ENCODE measurements around the gene STK4.

The STK4 gene

DNA sequence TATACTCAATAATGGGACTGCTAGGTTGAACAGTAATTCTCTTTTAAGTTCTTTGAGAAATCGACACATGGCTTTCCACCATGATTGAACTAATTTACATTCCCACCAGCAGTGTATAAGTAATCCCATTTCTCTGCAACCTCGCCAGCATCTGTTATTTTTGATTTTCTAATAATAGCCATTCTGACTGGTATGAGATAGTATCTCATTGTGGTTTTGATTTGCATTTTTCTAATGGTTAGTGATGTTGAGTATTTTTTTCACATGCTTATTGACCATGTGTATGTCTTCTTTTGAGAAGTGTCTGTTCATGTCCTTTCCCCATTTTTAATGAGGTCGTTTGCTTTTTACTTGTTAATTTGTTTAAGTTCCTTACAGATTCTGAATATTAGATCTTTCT, 66.5 kb downstream of the STK4 start:
- no peak for DNase-seq

DNA sequence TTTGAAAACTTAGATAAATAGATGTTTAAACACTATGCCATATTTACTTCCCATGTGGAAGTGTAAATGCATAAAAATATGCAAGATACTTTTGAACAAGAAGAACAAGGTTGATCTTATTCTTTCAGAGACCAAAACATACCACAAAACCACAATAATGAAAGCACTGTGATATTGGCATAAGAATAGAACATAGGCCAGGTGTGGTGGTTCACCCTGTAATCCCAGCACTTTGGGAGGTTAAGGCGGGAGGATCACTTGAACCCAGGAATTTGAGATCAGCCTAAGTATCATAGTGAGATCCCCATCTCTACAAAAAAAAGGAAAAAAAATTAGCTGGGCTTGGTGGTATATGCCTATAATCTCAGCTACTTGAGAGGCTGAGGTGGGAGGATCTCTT, 68.1 kb downstream of the STK4 start:
- no peak for DNase-seq

DNA sequence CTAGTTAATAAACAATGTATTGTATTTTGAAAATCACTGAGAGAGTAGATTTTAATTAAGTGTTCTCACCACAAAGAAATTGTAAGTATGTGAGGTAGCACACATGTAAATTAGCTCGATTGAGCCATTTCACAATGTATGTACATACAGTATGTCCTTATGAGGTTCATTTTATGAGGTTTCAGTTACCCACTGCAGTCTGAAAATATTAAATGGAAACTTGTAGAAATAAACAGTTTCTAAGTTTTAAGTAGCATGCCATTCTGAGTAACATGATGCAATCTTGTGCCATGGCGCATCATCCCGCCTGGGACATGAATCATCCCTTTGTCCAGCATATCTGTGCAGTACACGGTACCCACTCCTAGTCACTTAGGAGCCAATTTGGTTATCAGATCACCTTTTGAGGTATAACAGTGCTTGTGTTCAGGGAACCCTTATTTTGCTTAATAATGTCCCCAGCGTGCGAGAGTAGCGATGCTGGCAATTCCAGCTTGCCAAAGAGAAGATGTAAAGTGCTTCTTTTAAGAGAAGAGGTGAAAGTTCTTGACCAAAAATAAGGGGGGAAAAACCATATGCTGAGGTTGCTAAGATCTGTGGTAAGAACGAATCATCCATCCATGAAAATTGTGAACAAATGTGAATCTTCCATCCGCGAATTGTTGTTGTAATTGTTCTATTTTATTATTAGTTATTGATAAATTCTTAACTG, 69.9 kb downstream of the STK4 start:
- DNase-seq, result no peak

DNA sequence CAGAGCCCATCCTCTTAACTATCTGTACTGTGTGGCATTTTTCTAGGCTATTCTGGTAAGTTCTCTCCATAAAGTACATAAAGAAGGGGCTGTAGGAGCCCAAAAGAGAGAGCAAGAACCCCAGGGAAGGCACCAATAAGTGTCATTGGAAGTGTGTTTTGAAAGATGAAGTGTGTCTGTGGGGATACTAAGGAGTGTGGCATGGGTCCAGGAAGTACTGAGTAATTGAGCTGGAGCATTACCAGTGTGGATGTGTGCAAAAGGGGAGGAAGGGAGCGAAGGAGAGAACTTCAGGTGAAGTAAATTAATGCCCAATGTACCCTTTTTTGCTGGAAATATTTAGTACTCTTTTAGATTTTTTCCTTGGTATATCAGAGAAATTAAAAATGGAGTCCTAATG, 70.7 kb downstream of the STK4 start:
- DNase-seq, result no peak

DNA sequence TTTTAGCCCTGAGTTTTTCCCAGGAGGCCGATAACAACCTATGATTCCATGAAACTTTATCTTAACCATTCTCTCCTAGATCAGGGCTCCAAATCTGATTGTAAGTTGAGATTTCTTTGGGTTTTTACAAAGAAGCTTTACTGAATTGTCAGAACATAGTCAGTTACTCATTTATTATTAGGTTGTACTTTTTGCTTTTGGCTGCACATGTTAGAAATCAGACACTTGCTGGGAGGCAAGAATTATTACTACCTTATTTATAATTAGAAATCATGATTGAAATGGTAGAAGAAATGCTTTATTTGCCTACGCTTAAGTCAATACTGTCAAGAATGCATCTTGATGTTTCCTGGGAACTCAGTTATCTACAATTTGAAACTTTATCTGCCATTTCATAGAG, 71.3 kb downstream of the STK4 start:
- no peak for DNase-seq

DNA sequence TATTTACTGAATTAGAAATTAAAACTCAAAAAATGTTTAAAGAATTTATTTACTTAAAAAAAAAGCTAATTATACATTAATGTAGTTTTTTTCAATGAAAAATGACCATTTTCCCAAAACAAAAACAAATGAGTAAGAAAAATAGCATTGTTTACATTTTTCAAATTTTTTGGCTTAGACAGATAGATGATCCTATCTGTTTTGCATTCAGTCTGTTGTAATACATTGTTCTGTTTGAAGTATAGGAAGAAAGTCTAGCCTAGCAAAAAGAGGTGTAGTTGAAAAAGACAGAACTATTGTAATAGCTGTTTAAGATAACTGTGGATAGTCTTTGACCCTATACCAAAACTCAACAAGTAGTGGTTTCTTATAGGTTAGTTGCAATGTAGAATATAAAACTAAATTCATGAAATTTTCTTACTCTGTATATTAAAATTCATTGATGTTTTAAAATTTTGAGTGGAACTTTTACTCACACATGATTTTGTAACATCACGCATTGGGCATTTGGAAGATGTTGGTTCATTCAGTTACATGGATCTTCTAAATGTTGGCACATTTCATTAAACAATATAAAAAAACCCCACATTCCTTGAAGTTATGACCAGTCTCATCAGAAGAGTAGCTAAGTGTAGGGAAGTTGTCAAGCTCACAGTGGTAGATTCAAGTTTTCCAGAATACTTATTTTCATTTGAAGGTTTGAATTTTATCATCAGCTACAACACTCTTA, 72.6 kb downstream of the STK4 start:
- no peak for DNase-seq

DNA sequence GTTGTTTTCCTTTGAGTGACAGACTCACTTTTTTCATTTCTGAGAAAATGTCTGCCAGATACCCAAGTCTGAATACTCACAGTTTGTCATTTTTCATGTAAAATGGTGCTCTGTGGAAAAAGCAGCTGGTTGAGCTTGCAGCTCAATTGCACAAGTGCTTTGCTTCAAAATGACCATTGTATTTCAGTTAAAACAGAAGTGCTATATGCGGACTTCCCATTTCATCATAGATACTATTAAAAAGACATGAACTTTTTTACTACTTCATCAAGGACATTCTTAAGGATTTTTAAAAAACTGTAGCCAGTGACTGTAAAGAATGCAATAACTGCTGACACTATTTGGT, 73.1 kb downstream of the STK4 start:
- no peak for DNase-seq

DNA sequence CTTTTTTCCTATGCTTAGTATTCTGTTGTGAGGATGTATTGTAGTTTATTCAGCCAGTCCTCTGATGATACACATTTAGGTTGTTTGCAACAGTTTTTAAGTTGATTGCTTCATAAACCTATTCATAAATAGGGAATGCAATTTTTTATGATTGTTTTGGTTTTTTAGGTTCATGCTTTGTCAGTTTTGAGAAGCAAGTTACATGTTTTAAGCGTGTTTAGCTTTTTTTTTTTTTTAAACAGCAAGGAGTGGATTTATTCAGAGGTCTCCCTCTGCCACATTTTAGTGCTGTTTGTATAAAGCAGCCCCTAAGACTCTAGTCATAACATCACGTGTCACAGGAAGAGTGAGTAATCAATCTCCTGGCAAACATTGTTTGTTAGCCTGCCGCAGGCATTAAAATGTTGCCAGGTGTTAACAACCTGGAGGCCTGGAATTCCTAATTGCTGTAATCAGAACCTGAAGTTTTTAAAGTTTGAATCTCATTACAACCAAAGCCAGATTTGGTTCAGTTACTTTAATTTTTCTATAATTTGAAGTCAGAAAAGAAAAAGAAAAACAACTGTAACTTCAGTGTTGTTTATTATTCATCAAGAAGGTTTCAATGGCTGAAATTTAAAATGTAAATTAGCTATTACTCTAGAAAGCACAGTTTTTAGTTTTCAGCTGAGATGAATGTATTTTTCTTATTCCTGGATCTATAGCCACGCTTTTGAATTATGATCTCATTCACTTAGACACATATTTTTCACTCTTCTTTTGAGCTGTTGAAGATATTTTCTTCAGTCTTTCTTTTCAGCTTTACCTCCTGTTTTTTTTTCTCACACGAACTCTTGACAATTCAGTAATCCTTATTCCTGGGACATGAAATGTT, 75.4 kb downstream of the STK4 start:
- no peak for DNase-seq

DNA sequence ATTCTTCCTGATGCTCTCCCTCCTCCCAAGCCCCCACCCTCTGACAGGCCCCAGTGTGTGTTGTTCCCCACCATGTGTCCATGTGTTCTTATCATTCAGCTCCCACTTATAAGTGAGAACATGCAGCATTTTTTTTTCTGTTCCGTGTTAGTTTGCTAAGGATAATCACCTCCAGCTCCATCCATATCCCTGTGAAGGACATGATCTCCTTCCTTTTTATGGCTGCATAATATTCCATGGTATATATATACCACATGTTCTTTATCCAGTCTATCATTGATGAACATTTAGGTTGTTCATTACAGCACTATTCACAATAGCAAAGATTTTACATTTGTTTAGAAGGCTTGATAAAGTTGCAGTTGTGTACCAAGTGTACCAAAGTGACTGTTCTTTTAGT, 76.7 kb downstream of the STK4 start:
- DNase-seq, result no peak

DNA sequence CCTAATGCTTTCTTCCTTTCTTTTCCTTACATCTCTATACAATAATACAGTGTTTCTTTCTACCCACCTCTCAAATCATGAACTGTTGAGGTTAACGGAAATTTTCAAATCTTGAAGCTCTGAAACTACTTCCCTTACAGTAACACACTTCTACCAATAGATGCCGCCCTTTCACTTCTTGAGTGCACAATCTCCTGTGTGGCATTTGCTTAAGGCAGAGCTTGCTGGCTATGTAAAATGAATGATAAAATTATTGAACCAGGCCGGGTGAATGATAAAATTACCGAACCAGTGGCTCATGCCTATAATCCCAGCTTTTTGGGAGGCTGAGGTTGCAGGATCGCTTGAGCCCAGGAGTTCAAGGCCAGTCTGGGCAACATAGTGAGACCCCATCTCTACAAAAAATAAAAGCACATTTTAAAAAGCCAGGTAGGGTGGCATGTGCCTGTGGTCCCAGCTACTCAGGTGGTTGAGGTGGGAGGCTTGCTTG, 77.8 kb downstream of the STK4 start:
- DNase-seq, result no peak

DNA sequence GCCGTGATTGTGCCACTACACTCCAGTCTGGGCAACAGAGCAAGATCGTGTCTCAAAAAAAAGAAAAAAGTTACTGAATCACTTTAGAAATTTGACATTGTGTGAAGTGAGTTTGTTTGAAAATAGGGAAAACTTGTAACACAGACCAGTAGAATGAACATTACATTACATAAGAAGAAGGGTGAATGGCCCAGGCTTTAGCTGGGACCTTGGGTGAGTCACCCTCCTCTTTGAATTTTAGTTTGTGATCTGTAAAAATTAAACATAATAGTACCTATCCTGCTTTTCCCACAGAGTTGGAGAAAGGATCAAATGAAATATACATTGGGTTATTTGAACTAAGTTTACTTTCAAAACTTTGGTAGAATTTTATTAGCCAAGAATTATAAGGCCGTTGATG, 78.3 kb downstream of the STK4 start:
- no peak for DNase-seq

DNA sequence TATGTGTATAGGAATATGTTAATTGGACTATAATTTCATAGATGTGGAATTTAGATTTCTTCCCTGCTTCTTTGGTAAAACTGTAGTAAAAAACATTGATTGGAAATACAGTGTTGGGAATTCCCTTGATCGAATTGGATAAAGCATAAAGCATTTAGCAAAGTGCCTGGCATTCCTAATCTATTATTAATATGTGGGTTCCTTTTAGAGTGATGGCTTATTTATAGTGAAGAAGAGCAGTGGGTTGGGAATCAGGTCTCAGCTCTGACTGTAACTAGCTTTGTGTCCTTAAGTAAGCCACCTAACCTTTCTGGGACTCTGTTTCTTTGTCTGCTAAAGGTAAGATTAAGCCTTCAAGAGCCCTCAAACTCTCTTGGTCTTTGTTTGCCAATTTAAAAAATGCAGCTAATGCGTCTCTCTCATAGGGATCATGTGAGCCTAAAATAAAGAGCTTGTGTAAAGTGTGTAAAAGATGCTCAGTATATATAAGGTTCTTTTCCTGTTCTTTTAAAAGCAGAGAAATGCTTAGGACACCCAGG, 81.3 kb downstream of the STK4 start:
- no peak for DNase-seq

DNA sequence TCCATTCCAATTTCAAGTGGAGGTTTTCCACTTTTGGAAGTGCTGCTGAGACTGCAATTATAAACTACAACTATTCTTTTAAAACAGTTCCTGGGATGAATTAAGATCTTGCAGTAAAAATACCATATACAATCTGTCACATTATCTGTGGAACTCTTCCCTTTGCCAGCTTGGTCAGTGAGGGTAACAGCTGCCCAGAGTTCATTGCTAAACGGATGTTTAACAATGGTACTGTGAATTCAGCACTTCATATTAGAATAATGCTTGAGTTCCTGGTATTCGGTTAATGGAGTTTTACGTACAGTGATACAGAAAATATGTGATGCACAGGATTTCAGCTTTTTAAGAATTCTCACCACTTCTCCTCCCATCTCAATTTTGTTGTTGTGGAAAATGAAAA, 83.1 kb downstream of the STK4 start:
- DNase-seq, result no peak

DNA sequence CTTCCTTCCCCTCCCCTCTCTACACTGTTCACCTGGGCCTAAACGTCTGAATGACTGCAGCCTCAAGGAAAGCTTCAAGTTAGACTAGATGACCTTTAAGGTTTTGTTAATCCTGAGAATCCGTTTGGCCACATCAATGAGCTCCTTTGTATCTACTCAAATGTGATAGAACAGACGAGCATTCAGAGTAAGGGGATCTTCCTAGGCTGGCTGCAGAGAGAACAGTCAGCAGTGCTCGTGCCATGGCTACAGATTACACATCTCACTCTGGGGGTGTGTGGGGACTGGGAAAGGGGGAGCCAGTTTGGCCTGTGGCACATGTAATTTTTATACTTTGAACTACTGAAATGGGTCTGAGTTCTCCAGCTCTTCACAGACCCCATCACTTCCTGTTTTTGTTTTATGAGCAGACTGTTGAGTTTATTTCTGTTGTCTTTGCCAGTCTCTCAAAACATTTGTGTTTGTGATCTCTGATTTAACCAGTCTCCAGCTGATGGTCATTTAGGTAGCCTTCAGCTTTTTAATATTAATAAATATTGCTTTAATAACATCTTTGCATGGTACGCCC, 83.7 kb downstream of the STK4 start:
- no peak for DNase-seq

DNA sequence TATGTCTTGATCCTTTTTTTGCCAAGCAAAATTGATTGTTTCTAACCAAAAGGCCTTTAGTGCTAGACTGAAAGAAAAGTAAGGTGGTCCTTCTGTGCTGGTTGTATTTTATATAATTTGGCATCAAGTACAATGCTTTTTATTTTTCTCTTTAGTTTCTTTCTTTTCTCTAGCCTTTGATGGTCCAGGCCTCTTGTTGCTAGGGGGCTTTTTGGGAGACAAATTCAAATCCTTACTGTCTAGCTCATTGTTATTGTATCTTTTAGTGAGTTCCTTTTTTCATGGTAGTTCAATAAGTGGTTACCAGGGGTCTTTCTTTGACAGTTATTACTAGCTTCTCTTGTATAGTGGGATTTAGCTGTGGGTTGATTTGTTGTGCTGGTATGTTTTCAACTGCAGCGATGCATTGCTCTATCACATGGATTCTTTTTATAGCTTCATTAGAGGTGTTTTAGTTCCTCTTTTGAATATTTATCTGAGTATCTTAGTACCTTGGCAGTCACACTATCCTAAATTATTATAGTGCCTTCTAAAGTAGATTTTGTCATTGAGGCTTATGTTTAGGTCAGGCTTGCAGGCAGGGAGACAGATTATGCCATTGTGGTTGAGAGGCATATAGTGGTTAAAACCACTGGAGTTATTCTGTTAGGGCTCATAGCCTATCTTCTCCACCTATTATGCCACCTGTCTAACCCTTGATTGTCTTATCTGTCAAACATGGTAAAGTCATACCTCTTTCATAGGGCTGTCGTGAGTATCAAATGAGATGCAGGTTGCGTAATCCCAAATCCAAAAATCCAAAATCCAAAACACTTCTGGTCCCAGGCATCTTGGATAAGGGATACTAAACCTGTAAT, 85.1 kb downstream of the STK4 start:
- no peak for DNase-seq

DNA sequence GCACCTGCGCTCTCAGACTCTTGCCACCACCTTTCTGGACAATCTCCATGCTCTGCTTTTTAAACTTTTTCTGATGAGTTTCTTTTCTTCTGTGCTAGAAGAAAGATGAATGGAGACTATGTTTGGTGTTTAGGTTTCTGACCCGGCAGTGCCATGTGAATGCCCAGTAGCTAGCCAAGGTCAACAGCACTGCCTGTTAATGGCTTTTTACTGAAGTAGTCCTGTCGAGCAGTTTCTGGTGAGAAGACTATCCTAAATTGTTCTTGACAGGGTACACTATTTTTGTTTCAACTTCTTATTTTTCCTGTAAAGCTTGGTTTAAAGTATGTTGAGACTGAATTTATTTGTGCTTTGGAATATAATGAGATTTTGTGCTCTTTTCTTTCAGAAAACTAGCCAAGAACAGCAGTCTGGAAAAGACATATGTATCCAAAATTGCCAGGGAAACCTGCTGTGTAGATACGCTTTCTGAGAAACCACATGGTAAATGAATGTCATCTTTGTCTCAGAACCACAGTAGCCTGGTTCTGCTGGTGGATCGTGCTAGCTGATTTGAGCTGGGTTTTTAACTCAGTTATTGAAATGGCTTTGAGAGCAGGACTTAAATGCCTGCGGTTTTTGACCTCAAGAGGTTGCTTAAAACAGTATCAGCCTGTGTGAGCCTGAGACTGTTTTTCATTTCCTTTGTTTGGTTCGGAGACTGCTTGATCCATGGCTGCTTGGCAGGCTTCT, 86.6 kb downstream of the STK4 start:
- DNase-seq, result no peak

DNA sequence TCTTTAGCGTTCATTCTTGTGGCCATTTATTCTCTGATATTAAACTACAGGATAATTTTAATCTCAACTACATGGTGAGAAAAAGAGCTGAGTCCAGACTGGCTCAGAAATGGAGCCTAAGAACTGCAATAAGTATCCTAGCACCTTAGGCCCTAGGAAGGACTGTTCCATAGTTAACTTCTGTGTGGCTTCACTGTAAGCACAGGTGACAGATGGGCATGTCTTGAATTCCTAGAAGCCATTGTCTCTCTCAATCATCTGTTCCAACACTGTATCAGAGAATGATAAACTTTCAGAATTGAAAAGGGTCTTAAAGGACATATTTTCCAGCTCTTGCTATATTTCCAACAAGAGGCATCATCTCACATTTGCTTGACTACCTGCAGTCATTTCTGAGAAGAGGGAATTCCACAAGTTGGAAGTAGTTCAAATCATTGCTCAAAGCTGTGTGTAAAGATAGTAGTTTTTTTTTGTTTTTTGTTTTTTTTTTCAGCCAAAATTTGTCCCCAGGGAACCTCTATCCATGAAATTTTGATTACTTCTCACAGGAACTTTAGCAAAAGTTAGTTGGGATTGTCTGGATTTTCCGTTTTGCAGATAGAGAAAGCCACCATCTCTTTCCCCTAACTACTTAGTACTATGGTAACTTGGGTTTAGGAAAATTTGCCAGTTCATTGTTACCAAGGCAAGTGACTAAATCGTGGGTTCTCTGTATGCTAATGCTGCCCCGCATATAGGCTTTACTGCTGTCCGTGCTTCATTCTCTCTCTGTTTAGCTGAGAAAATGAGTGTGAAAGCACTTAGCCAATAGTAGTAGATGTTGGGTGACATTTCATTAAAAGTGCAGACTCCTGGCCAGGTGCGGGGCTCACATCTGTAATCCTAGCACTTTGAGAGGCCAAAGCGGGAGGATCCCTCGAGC, 87.4 kb downstream of the STK4 start:
- no peak for DNase-seq

DNA sequence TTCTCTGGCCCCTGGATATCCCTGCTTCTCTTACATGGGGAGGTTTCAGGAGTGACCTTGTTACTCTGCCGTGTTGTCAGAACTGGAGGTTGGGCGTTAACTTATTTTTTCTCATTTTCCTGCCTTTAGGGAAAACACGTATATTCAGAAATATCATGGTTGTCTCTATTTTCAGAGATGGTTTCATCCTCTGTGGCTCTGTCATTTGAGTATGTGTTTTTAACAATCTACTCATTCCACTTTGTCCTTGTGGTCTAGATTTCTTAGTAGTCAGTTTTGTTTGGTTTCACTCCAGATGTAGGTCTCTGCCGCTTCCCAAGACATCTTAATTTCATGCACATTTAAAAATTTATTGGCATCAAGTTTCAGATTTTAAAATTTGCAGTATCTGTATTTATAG, 88.7 kb downstream of the STK4 start:
- no peak for DNase-seq

DNA sequence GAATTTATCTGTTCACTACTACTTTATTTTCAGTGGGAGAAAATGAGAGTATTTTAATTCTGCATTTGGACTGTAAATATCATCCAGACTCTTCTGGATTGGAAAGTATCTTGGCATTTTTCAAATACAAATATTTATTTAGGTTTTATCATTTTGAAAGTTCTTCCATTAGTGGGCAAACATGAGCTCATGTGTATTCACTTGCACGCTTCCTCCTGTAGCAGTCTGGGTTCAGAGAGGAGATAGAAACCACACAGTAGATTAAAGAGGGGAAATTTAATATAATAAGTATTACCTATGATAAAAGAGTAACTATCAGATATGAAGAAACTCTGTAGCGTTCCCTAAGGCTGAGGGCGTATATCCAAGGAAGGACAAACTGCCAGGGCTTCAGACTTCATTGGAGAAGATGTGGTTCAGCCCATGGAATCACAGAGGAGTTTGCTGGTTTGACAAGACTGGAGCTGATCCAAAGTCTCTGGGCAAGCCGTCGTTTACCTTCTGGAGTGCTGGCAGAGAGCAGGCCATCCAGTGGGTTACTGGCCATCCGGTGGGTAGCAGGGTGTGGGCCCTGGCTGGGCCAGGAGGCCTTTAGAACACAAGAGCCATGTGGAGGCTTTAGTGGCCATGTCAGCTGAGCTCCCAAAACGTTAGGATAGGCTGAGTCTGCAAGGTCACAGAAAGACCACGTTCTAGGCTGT, 90.3 kb downstream of the STK4 start:
- DNase-seq, result no peak
